COR-L47 (cell line): ENCODE measurements around the gene PLCXD3.

ENCODE experiments used
- DNase-seq: peaks from one replicate; lab custom pipeline; 2025; lab: John Stamatoyannopoulos, UW

The PLCXD3 gene, protein sequence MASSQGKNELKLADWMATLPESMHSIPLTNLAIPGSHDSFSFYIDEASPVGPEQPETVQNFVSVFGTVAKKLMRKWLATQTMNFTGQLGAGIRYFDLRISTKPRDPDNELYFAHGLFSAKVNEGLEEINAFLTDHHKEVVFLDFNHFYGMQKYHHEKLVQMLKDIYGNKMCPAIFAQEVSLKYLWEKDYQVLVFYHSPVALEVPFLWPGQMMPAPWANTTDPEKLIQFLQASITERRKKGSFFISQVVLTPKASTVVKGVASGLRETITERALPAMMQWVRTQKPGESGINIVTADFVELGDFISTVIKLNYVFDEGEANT

GRCh38 chr5:41510176-41510831, at the start of gene PLCXD3:
Gene PLCXD3 (minus strand): TSS chr5:41510601. CDS start chr5:41510526, 75 bp downstream.
- DNase-seq: peak; percentile 46

- no peak for DNase-seq
Measured at GRCh38 chr5:41559184-41559583, 48.8 kb upstream of the PLCXD3 start.

GRCh38 chr5:41558295-41558694, 47.9 kb upstream of the PLCXD3 start:
- no peak for DNase-seq

DNA sequence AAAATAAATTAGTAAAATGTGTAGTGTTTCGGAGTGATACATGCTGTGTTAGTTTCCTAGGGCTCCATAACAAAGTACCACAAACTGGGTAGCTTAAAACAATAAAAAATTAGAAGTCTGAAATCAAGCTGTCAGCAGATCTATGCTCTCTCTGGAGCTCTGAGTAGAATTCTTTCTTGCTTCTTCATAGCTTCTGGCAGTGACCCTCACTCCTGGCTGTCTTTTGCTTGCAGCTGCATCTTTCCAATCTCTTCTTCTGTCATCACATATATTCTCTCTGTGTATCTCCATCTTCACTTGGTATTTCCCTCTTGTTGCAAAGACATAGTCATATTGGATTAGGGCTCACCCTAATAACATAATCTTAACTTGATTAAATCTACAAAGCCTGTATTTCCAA, 37.6 kb upstream of the PLCXD3 start:
- no peak for DNase-seq

GRCh38 chr5:41542183-41542582, 31.8 kb upstream of the PLCXD3 start:
- DNase-seq: no peak

DNA sequence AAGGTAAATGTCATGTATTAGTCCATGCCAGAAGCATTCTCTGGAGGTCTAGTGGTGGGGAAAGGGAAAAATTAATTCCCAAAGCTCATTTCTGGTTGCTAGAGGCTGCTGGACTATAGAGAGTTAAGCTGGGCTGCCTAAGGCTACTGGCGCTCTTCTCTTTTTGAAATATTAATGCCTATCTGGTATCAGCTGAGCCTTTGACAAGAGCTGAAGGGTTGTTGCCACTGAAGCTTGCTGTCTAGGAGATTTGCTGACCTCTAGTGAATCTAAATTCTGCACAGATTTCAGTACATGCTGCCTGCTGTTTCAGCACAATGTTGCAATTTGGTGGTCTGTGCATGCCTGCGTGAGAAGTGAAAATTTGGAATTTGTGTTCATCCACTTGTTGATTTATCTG, 29.1 kb upstream of the PLCXD3 start:
- no peak for DNase-seq

GRCh38 chr5:41537581-41537980, 27.2 kb upstream of the PLCXD3 start:
- DNase-seq: no peak

DNA sequence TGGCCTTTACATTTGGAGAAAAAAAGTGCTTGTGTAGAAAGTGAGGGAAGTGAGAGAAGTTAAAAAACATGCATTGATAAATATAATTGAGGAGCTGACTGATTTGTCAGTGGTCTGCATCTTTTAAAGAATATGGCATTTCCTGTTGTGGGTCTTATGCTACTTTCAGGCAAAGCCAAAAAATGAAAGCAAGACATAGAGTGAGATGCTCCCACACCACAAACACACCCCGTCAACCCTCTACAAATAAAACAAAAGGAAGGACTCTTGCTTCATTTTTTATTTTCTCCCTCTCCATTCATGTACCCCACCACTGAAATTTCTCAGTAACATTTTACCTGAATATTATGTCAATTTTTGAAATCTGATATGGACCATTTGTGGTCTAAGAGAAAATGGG, 22.1 kb upstream of the PLCXD3 start:
- DNase-seq: no peak

DNA sequence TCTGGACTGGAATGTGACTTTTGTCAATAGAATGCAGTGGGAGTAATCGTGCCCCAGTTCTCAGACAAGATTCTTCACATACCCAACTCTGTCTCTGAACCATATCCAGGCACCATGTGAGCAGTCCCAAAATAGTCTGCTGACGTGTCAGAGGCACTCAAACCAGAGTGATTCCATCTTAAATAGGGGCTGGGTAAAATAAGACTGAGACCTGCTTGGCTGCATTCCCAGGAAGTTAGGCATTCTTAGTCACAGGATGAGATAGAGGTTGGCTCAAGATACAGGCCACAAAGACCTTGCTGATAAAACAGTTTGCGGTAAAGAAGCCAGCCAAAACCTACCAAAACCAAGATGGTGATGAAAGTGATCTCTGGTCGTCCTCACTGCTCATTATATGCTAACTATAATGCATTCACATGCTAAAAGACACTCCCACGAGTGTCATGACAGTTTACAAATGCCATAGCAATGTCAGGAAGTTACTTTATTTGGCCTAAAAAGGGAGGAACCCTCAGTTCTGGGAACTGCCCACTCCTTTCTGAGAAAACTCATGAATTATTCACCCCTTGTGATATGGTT, 16.9 kb upstream of the PLCXD3 start:
- no peak for DNase-seq

- DNase-seq: no peak
Measured at GRCh38 chr5:41526699-41527098, 16.3 kb upstream of the PLCXD3 start.

DNA sequence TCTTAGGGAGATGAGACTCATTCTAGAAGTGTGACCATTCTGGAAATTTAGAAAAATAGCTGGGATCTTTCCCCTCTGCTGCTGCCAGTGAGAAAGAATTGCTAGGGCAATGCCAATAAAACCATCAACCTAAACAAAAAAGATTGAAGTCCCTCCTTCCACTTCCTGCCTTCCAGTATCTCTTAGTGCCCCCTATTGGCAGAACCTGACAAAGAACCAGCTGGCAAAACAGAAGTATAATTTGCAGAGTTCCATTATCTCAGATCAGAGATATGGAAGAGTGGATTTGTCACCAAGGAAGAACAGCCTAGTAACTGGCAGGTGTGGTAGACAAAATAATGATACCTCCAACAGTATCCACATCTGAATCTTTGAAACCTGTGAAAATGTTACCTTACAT, 13.8 kb upstream of the PLCXD3 start:
- no peak for DNase-seq

DNA sequence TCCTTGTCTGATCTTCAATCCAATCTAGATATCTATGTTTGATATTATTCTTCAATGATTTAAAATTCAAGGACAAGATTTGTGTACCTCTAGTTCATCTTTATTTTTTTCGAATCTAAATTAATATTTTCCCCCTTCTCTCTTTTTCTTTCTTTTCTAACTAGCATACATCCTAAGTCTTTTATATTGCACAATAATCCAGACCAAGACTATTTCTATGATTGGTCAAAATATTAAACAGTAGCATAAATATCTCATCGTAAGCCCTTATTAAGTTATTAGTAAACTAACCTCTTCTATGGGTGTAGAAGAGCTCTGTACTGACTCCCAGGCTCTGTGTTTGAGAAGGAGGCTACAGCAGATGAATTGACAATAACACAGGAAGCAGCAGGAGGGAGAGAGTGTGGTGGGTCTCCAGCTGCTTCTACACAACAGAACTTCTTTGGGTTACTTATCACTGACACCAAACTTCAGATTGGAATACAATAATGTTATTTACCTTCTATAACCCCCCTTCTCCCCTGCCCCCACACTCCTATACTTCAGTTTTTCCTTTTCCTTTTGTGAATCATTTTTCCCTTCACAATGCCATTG, 11.9 kb upstream of the PLCXD3 start:
- DNase-seq: no peak

DNA sequence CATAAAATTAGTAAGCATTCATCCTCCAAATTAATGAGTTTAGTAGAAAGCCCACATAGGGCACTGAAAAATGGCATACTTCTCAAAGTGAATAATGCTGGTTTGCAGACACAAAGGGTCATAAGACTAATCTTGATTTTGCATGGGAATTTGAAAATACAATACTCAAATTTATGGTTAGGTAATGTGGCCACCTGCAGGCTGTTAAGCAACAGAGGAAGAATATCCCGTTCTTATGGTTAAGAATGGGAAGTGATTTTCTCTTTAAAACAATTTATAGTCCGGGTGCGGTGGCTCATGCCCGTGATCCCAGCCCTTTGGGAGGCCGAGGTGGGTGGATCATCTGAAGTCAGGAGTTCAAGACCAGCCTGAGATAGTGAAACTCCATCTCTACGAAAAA, 9.4 kb upstream of the PLCXD3 start:
- DNase-seq: no peak

DNA sequence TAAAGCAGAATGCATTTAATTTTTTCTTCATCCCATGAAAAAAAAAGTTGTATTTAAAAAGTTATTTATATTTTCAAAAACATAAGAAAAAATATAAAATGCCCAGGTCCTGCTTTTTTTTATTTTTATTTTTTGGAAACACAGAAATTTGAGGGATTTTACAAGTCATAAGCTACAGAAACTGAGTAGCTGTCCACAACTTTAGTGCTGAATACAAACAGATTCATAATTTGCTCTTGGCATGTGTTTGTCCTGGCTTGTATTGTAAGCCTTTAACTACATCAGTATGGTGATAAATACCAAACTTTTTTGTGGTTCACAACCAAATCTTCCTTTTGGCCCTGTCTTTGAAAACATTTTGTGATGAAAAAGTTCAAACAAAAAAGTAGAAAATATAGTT, 7.5 kb upstream of the PLCXD3 start:
- no peak for DNase-seq

DNA sequence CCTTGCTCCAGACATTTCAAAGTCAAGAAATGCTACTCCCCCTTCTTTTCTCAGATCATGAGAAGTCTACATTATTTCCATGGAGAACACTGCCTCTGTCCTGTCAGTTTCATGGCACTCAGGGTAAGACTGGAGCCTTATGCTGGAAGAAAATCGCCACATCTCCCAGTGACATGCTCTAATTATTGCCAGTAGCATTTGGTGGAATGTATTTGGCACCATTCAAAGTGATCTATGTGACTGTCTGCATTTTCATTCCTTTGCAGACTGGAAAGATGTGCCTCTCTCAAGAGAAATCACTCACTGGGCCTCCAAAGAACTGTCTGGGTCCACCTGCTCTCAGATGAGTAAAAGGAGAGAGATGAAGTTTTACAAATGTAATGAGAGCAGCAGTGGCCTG, 840 bp upstream of the PLCXD3 start:
- DNase-seq: no peak

DNA sequence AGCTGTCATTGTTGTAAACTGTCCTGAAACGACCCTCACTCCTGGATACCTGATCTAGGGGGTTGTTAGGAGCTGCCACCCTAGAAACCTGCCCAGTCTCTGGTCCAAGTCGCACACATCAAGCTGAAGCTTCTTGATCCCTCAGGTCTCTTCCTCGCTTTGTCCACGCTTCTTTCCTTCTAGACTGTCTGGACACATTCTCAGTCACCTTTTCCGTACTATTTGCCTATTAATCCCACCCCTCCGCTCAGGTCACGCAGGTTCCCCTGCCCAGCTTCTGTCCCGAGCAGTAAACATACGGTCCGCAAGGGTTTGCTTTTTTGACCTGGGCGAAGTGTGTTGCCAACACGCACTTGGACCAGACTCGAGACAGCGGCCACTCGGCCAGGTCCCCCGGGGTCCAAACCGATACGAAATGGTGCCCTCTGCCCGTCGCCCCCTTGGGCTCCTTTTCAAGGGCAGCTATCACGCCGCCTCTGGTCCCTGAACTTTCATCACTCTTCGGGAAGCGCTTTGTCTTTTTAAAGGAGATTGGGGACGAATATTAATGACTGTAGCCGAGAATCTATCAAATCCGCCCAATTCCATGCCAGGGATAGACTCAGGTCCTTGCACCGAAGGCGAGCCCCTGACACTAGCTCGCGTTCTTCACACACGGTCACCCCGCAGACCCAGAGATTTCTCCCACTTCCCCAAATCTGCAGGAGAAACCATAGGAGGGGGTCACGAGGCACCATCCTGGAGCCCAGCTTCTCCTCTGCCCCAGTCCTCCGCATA, 814 bp downstream of the PLCXD3 start:
- DNase-seq: no peak

DNA sequence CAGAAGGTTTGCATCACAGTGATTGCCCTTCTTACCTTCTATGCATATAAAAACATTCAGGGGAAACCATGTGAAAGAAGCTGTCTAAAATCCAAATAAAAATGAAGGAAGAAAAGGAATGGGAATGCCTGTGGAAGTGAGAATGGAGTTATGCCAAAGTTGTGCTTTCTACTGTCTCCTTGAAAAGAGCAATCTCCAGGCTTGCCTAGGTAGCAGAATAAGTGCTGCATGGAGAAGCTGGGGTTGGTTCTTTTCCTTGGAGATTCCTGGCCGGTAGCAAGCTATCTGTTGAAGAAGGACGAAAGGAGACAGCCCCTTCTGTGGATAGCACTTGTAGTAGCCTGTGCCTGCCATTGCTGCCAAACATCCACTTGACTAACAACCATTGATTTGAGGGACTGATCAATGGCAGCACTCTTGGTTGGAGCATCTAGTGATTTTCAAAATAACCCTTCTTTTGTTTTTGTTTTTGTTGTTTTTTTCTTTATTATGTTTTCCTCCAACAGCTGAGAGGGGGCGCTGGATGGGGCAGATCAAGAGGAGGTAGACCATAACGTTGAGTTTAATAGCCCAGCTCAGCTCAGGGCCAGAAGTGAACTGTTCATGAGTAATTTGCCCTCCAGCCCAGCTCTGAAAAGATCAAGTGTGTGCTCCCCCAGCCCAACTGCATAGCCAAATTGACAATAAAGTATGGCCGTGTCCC, 1.6 kb downstream of the PLCXD3 start:
- no peak for DNase-seq

DNA sequence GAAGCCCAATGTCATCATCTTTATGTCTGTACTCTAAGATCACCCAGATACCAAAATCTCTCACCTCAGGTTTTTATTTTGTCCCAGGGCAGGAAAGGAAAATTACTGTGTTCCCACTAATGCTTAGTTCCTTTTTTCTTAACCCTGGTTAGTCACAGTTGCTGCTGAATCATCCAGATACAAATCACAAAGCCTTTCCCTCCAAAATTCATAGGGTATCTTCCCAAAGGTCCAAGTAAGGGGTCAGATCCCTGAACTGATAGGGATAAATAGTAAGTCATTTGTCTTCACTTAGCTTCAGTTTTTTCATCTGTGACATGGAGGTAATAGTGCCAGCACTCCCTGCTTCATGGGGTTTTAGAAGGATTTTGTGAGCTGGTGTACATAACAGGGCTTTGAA, 2.2 kb downstream of the PLCXD3 start:
- DNase-seq: no peak

GRCh38 chr5:41507501-41507900, 2.9 kb downstream of the PLCXD3 start:
- no peak for DNase-seq

DNA sequence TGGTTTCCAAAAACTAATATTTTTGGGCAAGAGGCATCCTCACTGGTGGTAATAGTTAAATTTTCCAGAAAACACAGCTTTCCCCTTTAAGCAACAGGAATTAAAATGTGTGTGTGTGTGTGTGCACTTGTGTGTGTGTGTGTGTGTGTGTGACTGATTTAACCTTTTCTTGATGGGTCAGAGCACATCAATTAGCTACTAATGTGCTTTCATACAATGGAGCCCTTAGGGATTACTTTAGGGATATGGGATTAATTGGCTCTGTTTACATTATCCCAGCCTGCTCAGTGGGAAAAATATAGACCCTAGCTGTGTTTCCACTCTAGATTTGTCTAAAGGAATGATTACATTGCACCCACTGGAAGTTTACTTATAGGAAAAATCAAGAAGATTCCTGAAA, 6.5 kb downstream of the PLCXD3 start:
- no peak for DNase-seq

GRCh38 chr5:41503310-41503709, 7.1 kb downstream of the PLCXD3 start:
- DNase-seq: no peak
